HG02870 (cell line): ENCODE results near the gene MYO1F.

Source experiments
- ATAC-seq: cut with Tn5 transposase; IDR thresholded peaks from one replicate; pipeline ENCODE4 v1.9.1; 2021; ENCODE audit warnings: mild to moderate bottlenecking, moderate library complexity; ENCODE audit not compliant: unreplicated experiment

MYO1F gene

GRCh38 chr19:8499048-8499833 is 78.0 kb downstream of the MYO1F start:
- no peak for ATAC-seq

DNA sequence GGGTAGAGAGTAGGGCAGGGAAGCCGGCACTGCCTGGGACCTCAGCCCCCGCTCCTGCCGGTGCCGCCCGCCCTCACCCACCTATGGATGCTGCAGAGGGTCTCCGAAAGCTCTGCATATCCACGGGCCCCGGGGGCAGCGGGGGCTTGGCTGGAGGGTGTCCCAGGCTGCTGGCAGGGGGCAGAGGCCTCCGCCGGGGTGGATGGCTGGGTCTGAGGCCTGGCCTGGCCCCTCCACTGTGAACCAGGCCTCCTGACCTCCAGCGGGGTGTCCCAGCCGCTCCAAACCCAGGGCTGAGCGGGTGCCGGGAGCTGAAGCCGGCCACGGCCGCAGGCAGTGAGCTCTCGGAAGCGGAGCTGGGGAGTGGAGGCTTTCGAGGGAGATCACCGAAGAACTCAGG is 78.9 kb downstream of the MYO1F start:
- no peak for ATAC-seq

DNA sequence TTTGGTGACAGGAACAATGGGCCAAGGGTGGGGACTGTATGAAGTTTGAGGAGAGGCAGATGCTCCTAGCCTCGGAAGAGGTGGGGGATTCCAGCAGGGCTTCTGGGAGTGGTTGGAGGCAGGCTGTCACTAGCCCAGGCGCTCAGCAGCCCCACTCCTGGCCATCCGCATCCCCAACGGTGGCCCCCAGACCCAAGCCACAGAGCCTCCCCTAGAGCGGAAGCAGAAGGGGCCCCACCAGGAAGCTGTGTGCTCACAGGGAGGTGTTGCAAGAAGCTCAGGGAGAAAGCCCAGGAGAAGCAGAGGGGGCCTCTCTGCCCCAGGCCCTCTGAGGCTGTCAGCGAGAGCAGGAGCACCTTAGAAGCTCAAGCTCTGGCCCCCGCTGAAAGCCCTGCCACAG is 83.1 kb downstream of the MYO1F start:
- no peak for ATAC-seq

DNA sequence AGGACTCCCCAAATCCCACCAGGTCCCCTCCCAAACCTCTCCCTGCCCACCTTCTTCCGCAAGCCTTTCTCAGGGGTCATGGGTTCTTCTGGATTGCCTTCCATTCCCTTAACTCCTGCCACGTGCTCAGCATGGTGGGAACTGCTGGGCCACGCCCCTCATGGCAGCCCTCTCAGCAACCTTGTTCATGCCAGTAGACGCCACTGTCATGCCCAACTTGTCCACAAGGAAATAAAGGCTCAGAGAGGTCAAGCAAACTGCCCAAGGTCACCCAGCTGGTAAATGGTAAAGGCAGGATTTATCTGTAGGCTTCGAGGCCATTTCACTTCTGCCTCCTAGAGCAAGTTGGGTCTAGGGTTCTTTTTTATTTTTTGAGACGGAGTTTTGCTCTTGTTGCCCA is 85.7 kb downstream of the MYO1F start:
- ATAC-seq: no peak

DNA sequence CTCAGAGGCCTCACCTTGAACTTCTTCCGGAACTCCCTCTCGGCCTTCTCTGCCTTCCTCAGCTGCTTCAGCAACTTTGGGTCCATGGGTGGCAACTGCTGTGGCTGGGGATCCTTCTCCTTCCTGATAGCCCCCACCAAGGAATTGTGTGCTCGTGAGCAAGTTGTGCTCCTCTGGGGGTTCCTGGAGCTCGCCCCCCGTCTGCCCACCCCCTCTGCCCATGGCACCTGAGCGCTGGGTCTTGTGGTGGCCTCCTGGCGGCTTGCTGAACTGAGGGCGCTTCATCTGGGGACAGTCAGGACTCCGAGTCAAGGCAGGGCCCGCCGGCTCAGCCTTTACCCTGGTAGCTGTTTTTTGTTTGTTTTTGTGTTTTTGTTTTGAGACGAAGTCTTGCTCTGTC is 86.4 kb downstream of the MYO1F start:
- ATAC-seq: no peak

GRCh38 chr19:8490395-8490760 is 86.9 kb downstream of the MYO1F start:
- no peak for ATAC-seq

- ATAC-seq: no peak
These were observed 87.5 kb downstream of the MYO1F start for GRCh38 chr19:8489561-8490394.

GRCh38 chr19:8488365-8488764 is 88.9 kb downstream of the MYO1F start:
- no peak for ATAC-seq

DNA sequence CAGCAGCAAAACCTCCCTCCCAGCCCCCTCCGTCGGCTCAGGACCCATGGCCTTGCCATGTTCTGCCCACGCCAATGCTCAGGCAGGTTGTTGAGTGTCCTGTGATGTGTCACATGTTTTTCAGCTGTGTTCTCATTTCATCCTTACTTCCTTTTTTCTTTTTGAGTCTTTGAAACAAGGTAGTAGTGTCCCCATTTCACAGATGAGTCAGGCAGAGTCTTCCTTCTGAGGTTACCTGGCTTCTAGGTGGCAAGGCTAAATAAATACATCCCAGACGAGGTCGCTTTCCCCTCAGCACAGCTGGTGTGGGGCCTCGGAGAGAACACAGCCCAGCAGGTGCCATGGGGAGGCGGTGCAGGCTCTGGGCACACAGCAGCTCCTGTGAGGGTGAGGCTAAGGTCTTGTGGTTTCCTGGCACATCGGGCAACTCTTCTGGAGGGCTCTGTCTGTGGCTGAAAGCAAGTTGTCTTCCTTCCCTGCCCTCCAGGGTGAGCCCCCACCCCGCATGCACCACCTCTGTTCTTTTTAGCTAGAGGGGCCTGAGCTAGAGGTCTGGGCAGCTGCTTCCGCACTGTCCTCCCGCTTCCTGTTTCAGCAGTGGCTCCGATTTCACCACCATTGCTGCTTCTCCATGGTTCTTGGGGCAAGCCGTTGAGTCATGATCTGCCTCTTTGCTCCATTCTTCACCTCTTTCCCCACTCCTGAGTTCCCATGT is 89.9 kb downstream of the MYO1F start:
- ATAC-seq: peak; percentile 72

- no peak for ATAC-seq
These were observed 90.5 kb downstream of the MYO1F start for GRCh38 chr19:8486661-8487136.

DNA sequence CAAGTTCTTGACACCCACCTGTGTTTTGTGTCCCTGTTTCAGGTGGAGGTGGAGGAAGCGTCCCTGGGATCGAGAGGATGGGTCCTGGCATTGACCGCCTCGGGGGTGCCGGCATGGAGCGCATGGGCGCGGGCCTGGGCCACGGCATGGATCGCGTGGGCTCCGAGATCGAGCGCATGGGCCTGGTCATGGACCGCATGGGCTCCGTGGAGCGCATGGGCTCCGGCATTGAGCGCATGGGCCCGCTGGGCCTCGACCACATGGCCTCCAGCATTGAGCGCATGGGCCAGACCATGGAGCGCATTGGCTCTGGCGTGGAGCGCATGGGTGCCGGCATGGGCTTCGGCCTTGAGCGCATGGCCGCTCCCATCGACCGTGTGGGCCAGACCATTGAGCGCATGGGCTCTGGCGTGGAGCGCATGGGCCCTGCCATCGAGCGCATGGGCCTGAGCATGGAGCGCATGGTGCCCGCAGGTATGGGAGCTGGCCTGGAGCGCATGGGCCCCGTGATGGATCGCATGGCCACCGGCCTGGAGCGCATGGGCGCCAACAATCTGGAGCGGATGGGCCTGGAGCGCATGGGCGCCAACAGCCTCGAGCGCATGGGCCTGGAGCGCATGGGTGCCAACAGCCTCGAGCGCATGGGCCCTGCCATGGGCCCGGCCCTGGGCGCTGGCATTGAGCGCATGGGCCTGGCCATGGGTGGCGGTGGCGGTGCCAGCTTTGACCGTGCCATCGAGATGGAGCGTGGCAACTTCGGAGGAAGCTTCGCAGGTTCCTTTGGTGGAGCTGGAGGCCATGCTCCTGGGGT is 91.5 kb downstream of the MYO1F start:
- ATAC-seq: no peak

GRCh38 chr19:8484331-8484894 is 92.8 kb downstream of the MYO1F start:
- ATAC-seq: no peak

DNA sequence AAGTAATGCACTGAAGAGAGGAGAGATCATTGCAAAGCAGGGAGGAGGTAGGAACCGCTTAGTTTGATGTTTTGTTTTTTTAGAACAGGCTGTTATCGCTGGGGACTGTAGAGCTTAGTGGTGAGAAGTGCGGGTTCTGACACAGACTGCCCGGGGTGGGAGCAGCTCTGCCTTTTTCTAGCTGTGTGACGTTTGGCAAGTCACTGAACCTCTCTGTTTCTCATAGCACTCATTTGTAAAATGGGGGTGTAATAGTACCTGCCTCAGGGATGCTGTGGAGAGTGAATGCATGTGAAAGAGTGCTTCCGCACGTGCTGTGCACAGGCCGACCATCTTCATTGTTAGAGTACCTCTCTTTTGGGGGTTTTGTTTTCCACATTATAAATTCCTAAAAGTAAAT is 94.1 kb downstream of the MYO1F start:
- ATAC-seq: no peak

GRCh38 chr19:8482696-8483095 is 94.5 kb downstream of the MYO1F start:
- no peak for ATAC-seq

DNA sequence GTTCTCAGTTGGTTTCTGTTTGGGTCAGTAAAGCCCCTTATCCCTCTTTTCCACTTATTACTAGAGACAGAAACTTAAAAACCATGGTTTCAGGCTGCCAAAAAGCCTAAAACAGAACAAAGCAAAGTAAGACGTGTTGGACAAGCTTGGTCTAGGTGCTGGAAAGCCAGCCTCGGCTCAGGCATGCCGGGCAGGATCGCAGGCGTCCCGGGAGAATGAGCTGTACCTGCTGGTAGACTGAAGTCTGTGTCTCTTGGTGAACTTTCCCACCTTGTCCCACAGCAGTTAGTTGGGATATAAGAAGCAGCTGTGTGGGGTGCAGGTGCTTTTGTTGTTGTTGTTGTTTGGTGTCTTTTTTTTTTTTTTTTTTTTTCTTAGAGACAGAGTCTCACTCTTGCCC is 95.6 kb downstream of the MYO1F start:
- ATAC-seq: no peak

- ATAC-seq: no peak
These were observed 96.0 kb downstream of the MYO1F start for GRCh38 chr19:8481201-8481600.

- no peak for ATAC-seq
These were observed 98.6 kb downstream of the MYO1F start for GRCh38 chr19:8478598-8478997.

DNA sequence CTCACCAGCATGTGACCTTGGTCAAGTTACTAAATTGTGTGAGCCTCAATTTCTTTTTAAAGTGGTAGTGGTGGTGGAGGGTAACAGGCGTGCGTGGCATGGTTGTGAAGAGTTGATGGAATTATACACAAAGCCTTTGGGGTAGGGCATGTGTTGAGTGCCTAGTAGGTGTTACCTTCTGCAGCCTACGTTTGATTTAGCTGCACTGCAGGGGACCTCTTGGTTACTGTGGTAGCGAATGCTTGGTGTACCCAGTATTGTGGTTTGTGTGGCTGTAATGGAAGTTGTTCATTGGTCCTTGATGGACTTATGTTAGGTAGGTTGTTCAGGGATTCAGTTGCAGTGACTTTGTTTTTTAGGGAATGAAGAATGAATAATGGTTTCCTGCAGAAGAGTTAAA is 99.4 kb downstream of the MYO1F start:
- ATAC-seq: no peak

DNA sequence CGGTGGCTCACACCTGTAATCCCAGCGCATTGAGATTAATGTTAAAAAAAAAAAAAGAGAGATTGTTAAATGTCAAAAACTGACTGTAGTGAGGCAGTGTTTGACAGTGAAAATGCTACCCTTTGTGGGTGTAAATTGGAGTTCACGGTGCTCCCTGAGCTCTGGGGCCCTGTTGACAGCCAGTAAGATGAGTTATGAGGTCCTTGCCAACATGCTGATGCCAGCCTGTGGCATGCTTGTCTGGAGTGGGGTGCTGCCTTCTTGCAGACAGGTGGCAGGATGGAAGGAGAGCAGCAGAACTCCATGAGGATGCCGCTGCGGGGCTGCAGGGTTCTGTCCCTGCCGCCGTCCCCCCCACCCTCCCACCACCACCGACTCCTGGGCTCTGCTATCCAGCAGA is 100.7 kb downstream of the MYO1F start:
- ATAC-seq: no peak

DNA sequence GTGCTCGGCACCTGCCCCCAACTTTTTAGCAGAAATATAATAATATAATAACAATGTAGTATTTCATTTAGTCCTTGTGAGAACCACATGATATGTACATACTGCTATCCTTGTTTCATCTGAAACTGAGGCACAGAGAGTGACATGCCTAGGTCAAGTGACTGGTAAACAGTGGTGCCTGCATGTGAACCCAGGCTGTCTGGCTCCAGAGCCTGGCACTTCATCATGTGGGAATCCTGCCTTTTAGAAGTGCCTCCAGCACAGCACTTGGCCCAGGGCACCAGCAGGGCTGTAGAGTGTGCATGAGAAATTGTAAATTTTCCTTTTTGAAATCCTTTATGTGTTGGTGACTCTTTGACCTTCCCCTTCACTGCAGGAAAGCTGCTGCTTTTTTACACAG is 102.2 kb downstream of the MYO1F start:
- no peak for ATAC-seq
